Hepatocyte (in vitro differentiated cells): ENCODE results near the gene P2RY2.

ENCODE experiments used
- EZH2 ChIP-seq: fragments of 200-600 bp; sonication (generic); IDR thresholded peaks from 2 replicates; pipeline ENCODE4 v1.6.1; 2016; ENCODE audit warnings: antibody characterized with exemption, mild to moderate bottlenecking, borderline replicate concordance
- TF ChIP-seq, protein P1 (sequence below): fragments of 200-600 bp; sonication (generic); IDR thresholded peaks from 2 replicates; pipeline ENCODE4 v1.5.1; 2016; ENCODE audit warnings: antibody characterized with exemption, mild to moderate bottlenecking; ENCODE audit not compliant: poor library complexity

DNA sequence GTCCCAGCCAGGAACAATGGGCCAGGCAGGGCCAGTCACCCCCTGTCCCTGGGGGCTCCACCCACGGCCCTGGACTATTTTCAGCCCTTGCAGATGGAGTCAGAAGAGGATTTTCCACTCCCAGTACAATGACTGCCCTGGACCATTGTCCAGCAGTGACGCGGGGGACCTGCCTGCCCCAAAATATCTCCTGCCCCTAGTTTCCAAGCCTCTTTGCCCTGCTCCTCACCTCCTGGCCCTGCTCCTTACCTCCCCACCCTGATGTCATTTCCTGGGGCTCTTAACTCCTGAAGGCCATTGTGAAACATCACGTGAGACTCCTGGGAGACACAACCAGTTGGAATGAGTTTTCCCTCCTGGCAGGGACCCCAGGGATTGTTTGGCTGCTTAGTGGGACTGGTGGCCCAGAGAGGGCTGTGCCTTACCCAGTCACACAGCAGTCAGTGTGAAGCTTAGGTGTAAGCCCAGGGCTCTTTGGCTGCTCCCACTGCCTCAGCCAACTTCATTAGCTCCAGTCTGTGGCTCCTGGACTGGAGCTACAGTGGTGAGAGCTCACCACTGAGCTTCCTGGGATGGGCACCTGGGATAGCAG, 22.2 kb downstream of the P2RY2 start:
- TF ChIP-seq, protein P1, sequence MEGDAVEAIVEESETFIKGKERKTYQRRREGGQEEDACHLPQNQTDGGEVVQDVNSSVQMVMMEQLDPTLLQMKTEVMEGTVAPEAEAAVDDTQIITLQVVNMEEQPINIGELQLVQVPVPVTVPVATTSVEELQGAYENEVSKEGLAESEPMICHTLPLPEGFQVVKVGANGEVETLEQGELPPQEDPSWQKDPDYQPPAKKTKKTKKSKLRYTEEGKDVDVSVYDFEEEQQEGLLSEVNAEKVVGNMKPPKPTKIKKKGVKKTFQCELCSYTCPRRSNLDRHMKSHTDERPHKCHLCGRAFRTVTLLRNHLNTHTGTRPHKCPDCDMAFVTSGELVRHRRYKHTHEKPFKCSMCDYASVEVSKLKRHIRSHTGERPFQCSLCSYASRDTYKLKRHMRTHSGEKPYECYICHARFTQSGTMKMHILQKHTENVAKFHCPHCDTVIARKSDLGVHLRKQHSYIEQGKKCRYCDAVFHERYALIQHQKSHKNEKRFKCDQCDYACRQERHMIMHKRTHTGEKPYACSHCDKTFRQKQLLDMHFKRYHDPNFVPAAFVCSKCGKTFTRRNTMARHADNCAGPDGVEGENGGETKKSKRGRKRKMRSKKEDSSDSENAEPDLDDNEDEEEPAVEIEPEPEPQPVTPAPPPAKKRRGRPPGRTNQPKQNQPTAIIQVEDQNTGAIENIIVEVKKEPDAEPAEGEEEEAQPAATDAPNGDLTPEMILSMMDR = no peak
- no peak for TF ChIP-seq EZH2
